ENCODE data around the gene SCAMP4. TPM values are rescaled to one million over a fixed set of nuclear protein-coding genes. Genes with fewer than 3 reads are reported as not detected.
A peak's percentile ranks its signal among the peaks of the same experiment; 100 is the strongest.
"Not testable (repeated sequence)": the region's sequence is repeated elsewhere in the genome, so short reads cannot be mapped to it uniquely, and the experiment has no call there.

SCAMP4 gene
- total RNA-seq, 1 experiment from 2014 or later: 33.4 TPM

DNA sequence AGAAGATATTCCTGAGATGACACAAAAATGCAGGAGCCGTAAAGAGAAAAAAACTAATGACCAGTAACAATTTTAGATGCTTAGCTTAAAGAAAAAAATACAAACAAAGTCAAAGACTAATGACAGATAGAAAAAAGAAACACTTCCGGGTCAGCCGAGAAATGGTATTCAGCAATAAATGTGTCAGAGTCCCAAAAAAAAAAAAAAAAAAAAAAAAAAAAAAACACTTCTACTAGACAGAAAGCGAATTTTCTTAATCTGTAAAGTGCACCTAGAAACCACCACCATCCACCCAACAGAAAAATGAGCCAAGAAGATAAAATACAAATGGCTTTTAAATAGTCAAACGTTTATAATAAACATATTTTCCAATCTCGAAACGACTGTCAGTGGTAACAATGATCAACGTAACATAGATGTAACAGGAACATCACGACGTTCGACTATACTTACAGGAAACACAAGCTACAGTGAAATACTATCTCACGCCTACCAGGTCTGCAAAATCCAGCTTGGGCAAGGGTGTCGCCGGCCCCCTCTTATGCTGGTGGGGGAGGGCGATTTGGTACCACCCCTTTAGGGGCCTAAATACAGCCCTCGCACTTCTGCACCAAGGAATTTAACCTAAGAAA is 30.5 kb upstream of the SCAMP4 start:
- Histone ChIP-seq H3K27me3 (ENCODE audit: control insufficient read depth, insufficient read depth, low read length) (no peaks in the 10 kb centered on the region), H3K36me3 (replicated peaks; ENCODE audit: control insufficient read depth, insufficient read depth, low read length) (no peaks in the 10 kb centered on the region; the same call in 1 of the 2 replicates), H3K4me3 (ENCODE audit: insufficient read depth, low read depth, low read length) (peak overlapping the region; percentile 100)
- DNase-seq: no peak

DNA sequence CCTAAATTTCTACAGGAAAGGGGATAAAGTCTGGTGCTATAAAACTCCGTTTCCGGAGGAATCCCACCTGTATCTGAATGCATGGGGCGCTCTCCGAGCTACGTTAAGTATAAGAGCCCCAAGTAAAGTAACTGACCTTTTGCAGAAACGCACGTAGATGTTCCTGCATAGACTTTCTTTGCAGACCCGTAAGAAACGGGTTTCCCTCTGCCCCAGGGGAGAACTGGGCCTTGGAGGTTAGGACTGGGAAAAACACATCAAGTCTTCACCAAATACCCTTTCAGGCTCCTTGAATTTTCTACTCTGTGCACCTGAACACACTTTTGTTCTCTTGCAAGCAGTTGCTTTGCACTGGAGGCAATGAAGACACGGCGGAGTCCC is 29.9 kb upstream of the SCAMP4 start:
- not testable (repeated sequence) for H3K36me3 ChIP-seq (replicated peaks; ENCODE audit: control insufficient read depth, insufficient read depth, low read length); DNase-seq; H3K27me3 ChIP-seq (ENCODE audit: control insufficient read depth, insufficient read depth, low read length)
- H3K4me3 ChIP-seq (ENCODE audit: insufficient read depth, low read depth, low read length): peak overlapping the region; percentile 100

GRCh38 chr19:1875646-1876495 is 29.3 kb upstream of the SCAMP4 start:
- Histone ChIP-seq H3K27me3 (ENCODE audit: control insufficient read depth, insufficient read depth, low read length) (no peaks in the 10 kb centered on the region), H3K4me3 (ENCODE audit: insufficient read depth, low read depth, low read length) (peak overlapping the region; percentile 100), H3K36me3 (replicated peaks; ENCODE audit: control insufficient read depth, insufficient read depth, low read length) (no peaks in the 10 kb centered on the region; the same call in 1 of the 2 replicates)
- peak; percentile 97 for DNase-seq

- H3K27me3 ChIP-seq (ENCODE audit: control insufficient read depth, insufficient read depth, low read length); H3K36me3 ChIP-seq (replicated peaks; ENCODE audit: control insufficient read depth, insufficient read depth, low read length); DNase-seq: not testable (repeated sequence)
- peak overlapping the region; percentile 100 for H3K4me3 ChIP-seq (ENCODE audit: insufficient read depth, low read depth, low read length)
Observed at GRCh38 chr19:1876496-1877279, 28.5 kb upstream of the SCAMP4 start.

GRCh38 chr19:1877280-1877660 is 27.9 kb upstream of the SCAMP4 start:
- peak overlapping the region; percentile 27; the same call in 1 of the 2 replicates for H3K4me3 ChIP-seq (ENCODE audit: insufficient read depth, low read depth, low read length)
- H3K27me3 ChIP-seq (ENCODE audit: control insufficient read depth, insufficient read depth, low read length); H3K36me3 ChIP-seq (replicated peaks; ENCODE audit: control insufficient read depth, insufficient read depth, low read length); DNase-seq: not testable (repeated sequence)

GRCh38 chr19:1878583-1878982 is 26.6 kb upstream of the SCAMP4 start:
- H3K36me3 ChIP-seq (replicated peaks; ENCODE audit: control insufficient read depth, insufficient read depth, low read length); DNase-seq; H3K4me3 ChIP-seq (ENCODE audit: insufficient read depth, low read depth, low read length); H3K27me3 ChIP-seq (ENCODE audit: control insufficient read depth, insufficient read depth, low read length): not testable (repeated sequence)

- DNase-seq; H3K36me3 ChIP-seq (replicated peaks; ENCODE audit: control insufficient read depth, insufficient read depth, low read length); H3K27me3 ChIP-seq (ENCODE audit: control insufficient read depth, insufficient read depth, low read length); H3K4me3 ChIP-seq (ENCODE audit: insufficient read depth, low read depth, low read length): not testable (repeated sequence)
Observed at GRCh38 chr19:1879982-1880381, 25.2 kb upstream of the SCAMP4 start.

- no peak for DNase-seq
- Histone ChIP-seq H3K36me3 (replicated peaks; ENCODE audit: control insufficient read depth, insufficient read depth, low read length) (no peaks in the 10 kb centered on the region; the same call in 1 of the 2 replicates), H3K4me3 (ENCODE audit: insufficient read depth, low read depth, low read length) (no peak overlapping the region), H3K27me3 (ENCODE audit: control insufficient read depth, insufficient read depth, low read length) (no peaks in the 10 kb centered on the region)
Observed at GRCh38 chr19:1880611-1881392, 24.4 kb upstream of the SCAMP4 start.

GRCh38 chr19:1881393-1882088 is 23.7 kb upstream of the SCAMP4 start:
- H3K36me3 ChIP-seq (replicated peaks; ENCODE audit: control insufficient read depth, insufficient read depth, low read length); H3K4me3 ChIP-seq (ENCODE audit: insufficient read depth, low read depth, low read length); H3K27me3 ChIP-seq (ENCODE audit: control insufficient read depth, insufficient read depth, low read length); DNase-seq: not testable (repeated sequence)

- no peaks in the 10 kb centered on the region for H3K27me3 ChIP-seq (ENCODE audit: control insufficient read depth, insufficient read depth, low read length)
- no peaks in the 10 kb centered on the region; the same call in 1 of the 2 replicates for H3K36me3 ChIP-seq (replicated peaks; ENCODE audit: control insufficient read depth, insufficient read depth, low read length)
- DNase-seq: no peak
- no peak overlapping the region for H3K4me3 ChIP-seq (ENCODE audit: insufficient read depth, low read depth, low read length)
Observed at GRCh38 chr19:1882089-1882785, 23.0 kb upstream of the SCAMP4 start.

- H3K4me3 ChIP-seq (ENCODE audit: insufficient read depth, low read depth, low read length): no peak overlapping the region
Observed at GRCh38 chr19:1882786-1883692, 22.2 kb upstream of the SCAMP4 start.

DNA sequence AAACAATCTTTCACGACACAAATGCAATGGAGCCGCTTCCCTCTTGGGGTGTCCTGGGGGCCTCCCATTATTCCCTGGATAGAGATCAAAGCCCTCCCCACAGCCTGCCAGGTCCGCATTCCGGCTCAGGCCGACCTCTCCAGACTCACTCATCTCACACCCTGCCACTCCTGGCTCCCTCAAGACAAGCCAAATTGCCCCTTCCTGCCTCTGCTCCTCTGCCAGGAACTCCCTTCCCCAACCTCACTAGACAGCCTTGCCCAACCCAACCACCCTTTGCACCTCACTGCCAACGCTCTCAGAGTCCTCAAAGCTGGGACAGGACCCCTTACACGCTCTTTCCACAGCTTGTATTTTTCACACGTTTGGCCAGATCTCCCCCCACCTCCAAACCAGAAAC is 21.4 kb upstream of the SCAMP4 start:
- no peaks in the 10 kb centered on the region for H3K27me3 ChIP-seq (ENCODE audit: control insufficient read depth, insufficient read depth, low read length)
- no peak for DNase-seq
- no peaks in the 10 kb centered on the region; the same call in 1 of the 2 replicates for H3K36me3 ChIP-seq (replicated peaks; ENCODE audit: control insufficient read depth, insufficient read depth, low read length)
- no peak overlapping the region for H3K4me3 ChIP-seq (ENCODE audit: insufficient read depth, low read depth, low read length)

More at GRCh38 chr19:1882786-1883692, 22.2 kb upstream of the SCAMP4 start:
- Histone ChIP-seq H3K27me3 (ENCODE audit: control insufficient read depth, insufficient read depth, low read length) (no peaks in the 10 kb centered on the region), H3K36me3 (replicated peaks; ENCODE audit: control insufficient read depth, insufficient read depth, low read length) (no peaks in the 10 kb centered on the region; the same call in 1 of the 2 replicates)
- DNase-seq: no peak
